ENCODE measurements around the gene IGSF9. TPM values are rescaled to one million over a fixed set of nuclear protein-coding genes. Genes with fewer than 3 reads are reported as not detected.

Gene IGSF9
- total and polyA plus RNA-seq, 8 donors, result 0.83 to 5.4 (median 2.0) TPM

- DNase-seq (peak in 4 of 6 donors; percentile 42 to 71 (median 48)), ATAC-seq (peak; percentile 69 to 95 (median 78)), FAIRE-seq (no peak)
- intact Hi-C loops (cut with DNase I), result no loop called here
- no peaks in the 10 kb centered on the region for H3K9me3 ChIP-seq
- WGBS, 2 donors, result 5 to 9% methylated on average over 9 of the region's 9 CpGs
- H3K4me3 ChIP-seq, result no peak overlapping the region
- peaks cover 7 to 10% (median 7%) of the 10 kb centered on the region in 3 donors for H3K4me1 ChIP-seq
- H3K36me3 ChIP-seq, result no peaks in the 10 kb centered on the region
- no peak for TF ChIP-seq CTCF (IDR thresholded peaks at IDR 0.05)
- H3K27ac ChIP-seq, result peak overlapping the region in 2 of 4 donors; percentile 0 to 16
- H3K27me3 ChIP-seq, result no peaks in the 10 kb centered on the region
Measured at GRCh38 chr1:159957824-159958268, 12.4 kb upstream of the IGSF9 start.

GRCh38 chr1:159955456-159955855, 10.0 kb upstream of the IGSF9 start:
- DNase-seq (no peak), ATAC-seq (no peak), FAIRE-seq (no peak)
- intact Hi-C loops (cut with DNase I), result no loop called here
- Histone ChIP-seq H3K4me3 (no peak overlapping the region), H3K27ac (no peak overlapping the region), H3K4me1 (peaks cover 7 to 10% (median 7%) of the 10 kb centered on the region in 3 donors), H3K36me3 (no peaks in the 10 kb centered on the region), H3K27me3 (no peaks in the 10 kb centered on the region), H3K9me3 (no peaks in the 10 kb centered on the region)
- TF ChIP-seq CTCF (IDR thresholded peaks at IDR 0.05), result no peak
- WGBS, 2 donors, result 86 to 87% methylated on average over 3 of the region's 3 CpGs

- intact Hi-C loops (cut with DNase I), result no loop called here
- no peak for TF ChIP-seq CTCF (IDR thresholded peaks at IDR 0.05)
- no peak for FAIRE-seq
- Histone ChIP-seq H3K9me3 (no peaks in the 10 kb centered on the region), H3K36me3 (no peaks in the 10 kb centered on the region), H3K4me1 (peaks cover 7 to 13% (median 13%) of the 10 kb centered on the region in 3 donors), H3K27ac (no peak within 1 kb of the TSS), H3K27me3 (no peaks in the 10 kb centered on the region), H3K4me3 (no peak within 1 kb of the TSS)
- 80 to 82% methylated on average over 11 of the region's 11 CpGs for WGBS, 2 donors
- DNase-seq, result no peak
- ATAC-seq, result peak in 2 of 4 donors; percentile 23 to 36
Measured at GRCh38 chr1:159953536-159954515, 8.4 kb upstream of the IGSF9 start, which contains the start of gene SLAMF9. TSS of gene SLAMF9 (minus strand) at chr1:159954237. CDS start at chr1:159954137, 100 bp downstream.

- Histone ChIP-seq H3K4me1 (peaks cover 5 to 9% (median 9%) of the 10 kb centered on the region in 3 donors), H3K9me3 (no peaks in the 10 kb centered on the region), H3K27ac (no peak overlapping the region), H3K27me3 (no peaks in the 10 kb centered on the region), H3K4me3 (no peak overlapping the region), H3K36me3 (no peaks in the 10 kb centered on the region)
- intact Hi-C loops (cut with DNase I), result no loop called here
- no peak for FAIRE-seq
- WGBS, 2 donors, result 80 to 87% methylated on average over 5 of the region's 5 CpGs
- no peak for ATAC-seq
- DNase-seq, result no peak
- no peak for TF ChIP-seq CTCF (IDR thresholded peaks at IDR 0.05)
Measured at GRCh38 chr1:159952932-159953331, 7.5 kb upstream of the IGSF9 start.
